Activated CD8-positive, alpha-beta memory T cell treated with anti-CD3 and anti-CD28 coated beads, Interleukin-2, amount 50 U/mL, for 1 hour (primary cell): Measurements from ENCODE around the gene ZNF467.

ENCODE experiments used
- DNase-seq: peaks from one replicate; pipeline ENCODE4 v3.0.0-alpha.2; 2020; ENCODE audit errors: extremely low read depth

ZNF467 gene, protein sequence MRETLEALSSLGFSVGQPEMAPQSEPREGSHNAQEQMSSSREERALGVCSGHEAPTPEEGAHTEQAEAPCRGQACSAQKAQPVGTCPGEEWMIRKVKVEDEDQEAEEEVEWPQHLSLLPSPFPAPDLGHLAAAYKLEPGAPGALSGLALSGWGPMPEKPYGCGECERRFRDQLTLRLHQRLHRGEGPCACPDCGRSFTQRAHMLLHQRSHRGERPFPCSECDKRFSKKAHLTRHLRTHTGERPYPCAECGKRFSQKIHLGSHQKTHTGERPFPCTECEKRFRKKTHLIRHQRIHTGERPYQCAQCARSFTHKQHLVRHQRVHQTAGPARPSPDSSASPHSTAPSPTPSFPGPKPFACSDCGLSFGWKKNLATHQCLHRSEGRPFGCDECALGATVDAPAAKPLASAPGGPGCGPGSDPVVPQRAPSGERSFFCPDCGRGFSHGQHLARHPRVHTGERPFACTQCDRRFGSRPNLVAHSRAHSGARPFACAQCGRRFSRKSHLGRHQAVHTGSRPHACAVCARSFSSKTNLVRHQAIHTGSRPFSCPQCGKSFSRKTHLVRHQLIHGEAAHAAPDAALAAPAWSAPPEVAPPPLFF

DNA sequence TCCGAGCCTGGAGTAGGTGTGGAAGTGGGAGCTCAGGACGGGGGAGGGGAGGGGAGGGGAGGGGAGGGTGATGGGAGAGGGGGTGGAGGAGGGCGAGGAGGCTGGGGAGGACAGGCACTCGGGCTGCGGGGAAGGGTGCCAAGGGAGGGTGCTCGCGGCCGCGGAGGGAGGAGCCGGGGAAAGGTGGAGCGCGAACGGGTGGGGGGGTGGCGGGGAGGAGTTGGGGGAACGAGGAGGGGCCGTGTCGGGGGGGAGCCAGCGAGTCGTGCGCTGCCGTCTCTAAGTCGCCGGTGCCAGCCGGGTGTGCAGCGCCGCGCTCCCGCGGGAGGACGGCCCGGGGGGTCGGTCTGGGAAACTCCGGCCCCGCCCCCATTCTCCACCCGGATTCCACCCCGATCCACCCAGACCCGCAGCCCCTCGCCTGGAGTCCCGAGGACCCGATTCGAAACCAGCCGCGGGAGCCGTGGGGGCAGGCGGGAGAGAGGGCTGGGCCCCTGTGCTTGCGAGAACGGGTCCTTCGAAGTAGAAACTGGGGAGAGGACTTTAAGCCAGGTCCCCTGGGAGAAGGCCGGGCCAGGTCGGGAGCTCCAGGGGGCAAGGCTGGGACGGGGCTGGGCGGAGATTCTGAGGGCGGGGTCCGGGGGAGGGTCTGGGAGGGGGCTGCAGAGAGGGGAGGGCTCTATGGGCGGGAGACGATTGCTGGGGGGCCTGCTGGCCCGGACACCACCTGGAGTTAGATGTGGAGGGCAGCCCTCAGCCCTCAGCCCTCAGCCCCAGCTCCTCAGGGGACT, at the start of gene ZNF467:
TSS of gene ZNF467 (minus strand) at position 143 of the 791 bp plus-strand sequence. CDS start 2,556 bp downstream, outside the sequence.
- peak; percentile 30 for DNase-seq

GRCh38 chr7:149822353-149822943, 49.1 kb upstream of the ZNF467 start:
- DNase-seq = no peak

DNA sequence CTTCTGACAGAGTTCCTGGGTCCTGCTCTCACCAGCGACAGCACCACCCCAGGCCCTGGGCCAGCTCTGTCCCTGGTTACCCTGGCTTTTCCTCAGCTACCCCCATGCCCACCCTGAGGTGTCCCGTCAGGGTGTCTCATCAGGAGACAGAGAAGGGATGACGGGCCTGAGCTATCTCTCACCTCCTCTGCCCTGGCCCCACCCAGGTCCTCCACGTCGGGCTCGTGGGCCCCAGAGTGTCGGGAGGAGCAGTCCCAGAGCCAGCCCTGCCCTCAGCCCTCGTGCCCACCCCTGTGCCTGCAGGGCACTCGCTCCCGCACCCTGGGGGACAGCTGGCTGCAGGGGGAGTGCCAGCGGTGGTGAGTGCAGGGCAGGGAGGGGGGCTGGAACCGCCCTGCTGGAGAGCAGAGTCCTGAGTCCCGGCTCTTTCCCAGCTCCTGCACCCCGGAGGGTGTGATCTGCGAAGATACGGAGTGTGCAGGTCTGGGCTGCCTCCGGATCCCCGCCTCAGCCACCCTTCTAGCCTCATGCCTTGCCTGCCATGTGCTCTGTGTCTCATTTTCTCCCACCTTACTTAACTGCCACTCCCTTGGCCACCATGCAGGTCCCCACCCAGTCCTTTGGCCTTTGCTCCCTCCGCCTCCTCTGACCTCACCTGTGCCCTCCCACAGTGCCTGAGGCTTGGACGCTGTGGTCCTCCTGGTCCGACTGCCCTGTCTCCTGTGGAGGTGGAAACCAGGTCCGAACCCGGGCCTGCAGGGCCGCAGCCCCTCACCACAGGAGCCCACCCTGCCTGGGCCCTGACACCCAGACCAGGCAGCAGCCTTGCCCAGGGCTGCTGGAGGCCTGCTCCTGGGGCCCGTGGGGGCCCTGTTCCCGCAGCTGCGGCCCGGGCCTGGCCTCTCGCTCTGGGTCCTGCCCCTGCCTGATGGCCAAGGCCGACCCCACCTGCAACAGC, 48.1 kb upstream of the ZNF467 start:
- no peak for DNase-seq

GRCh38 chr7:149820622-149821190, 47.3 kb upstream of the ZNF467 start:
- DNase-seq = no peak

- no peak for DNase-seq
Measured at GRCh38 chr7:149819961-149820340, 46.6 kb upstream of the ZNF467 start.

- no peak for DNase-seq
Measured at GRCh38 chr7:149819141-149819960, 46.0 kb upstream of the ZNF467 start.

DNA sequence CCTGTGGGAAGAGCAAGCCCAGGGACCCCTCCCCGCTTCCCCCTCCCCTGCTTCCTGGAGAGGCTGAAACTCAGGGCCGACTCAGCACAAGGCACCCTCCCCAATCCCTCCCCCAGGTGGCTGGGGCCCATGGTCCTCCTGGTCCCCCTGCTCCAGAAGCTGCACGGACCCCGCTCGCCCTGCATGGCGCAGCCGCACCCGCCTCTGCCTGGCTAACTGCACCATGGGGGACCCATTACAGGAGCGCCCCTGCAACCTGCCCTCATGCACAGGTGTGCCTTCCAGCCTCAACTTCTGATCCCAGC, 45.1 kb upstream of the ZNF467 start:
- DNase-seq = no peak

- DNase-seq = no peak
Measured at GRCh38 chr7:149817836-149818535, 44.6 kb upstream of the ZNF467 start.

GRCh38 chr7:149817301-149817771, 43.9 kb upstream of the ZNF467 start:
- no peak for DNase-seq

DNA sequence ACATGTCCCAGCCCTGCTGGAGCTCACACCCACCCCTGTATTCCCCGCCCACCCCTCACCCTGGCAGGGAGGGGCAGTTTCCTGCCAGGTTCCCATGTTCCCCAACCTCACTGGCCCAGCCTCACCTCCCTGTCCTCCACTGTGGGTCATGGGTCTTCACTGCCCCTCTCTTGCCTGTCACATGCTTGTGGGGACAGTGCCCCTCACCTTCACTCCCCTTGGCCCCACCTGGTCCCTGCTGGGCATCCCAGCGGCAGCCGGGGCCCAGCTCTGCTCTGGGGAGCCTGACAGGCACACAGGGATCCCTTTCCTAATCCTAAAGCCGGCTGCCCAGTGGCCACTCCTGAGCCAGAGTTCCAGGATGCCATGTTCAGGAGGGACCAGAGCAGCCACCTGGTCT, 43.4 kb upstream of the ZNF467 start:
- DNase-seq = no peak

GRCh38 chr7:149816267-149816751, 42.9 kb upstream of the ZNF467 start:
- no peak for DNase-seq

- DNase-seq = no peak
Measured at GRCh38 chr7:149815661-149816266, 42.4 kb upstream of the ZNF467 start.

DNA sequence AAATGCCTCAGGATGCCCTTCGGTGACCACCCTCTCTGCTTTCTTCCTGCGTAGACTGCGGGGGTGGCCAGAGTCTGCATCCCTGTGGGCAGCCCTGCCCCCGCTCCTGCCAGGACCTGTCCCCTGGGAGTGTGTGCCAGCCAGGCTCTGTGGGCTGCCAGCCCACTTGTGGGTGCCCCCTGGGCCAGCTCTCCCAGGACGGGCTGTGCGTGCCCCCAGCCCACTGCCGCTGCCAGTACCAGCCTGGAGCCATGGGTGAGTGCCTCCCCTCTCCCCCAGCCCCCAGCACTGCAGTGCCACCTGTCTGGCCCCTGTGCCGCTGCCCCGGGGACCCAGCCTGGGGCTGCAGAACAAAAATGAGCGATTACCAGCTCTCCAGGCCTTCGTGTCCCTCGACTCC, 41.7 kb upstream of the ZNF467 start:
- DNase-seq = no peak

DNA sequence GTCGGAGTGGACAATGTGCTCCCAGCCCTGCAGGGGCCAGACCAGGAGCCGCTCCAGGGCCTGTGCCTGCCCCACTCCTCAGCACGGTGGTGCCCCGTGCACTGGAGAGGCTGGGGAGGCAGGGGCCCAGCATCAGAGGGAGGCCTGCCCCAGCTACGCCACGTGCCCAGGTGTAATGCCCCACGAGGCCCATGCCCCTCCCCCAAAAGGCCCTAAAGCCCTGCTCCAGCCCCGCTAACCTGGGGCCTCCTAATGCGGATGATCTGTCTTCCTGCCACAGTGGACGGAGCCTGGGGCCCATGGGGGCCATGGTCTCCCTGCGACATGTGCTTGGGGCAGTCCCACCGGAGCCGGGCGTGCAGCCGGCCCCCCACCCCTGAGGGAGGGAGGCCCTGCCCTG, 41.1 kb upstream of the ZNF467 start:
- no peak for DNase-seq

GRCh38 chr7:149813254-149814035, 40.1 kb upstream of the ZNF467 start:
- DNase-seq = no peak

DNA sequence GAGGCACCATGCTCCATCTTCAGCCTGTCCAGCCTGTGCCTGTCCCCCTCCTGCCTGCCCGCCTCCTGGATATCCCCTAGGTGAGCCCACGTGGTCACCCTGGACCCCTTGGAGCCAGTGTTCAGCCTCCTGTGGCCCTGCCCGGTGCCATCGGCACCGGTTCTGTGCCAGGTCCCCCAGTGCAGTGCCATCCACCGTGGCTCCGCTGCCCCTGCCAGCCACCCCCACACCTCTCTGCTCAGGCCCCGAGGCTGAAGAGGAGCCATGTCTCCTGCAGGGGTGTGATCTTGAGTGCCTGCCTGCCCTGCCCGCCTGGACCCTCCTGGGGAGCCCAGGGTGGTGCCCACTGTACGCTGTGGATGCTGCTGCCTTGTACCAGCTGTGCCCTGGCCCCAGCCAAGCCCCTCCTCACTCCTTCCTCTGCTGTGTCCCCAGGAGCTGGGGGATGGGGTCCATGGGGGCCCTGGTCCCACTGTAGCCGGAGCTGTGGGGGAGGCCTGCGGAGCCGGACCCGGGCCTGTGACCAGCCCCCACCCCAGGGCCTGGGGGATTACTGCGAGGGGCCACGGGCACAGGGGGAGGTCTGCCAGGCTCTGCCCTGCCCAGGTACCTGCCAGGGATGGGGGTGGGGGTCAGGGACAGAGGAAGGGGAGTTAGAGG, 38.6 kb upstream of the ZNF467 start:
- no peak for DNase-seq

DNA sequence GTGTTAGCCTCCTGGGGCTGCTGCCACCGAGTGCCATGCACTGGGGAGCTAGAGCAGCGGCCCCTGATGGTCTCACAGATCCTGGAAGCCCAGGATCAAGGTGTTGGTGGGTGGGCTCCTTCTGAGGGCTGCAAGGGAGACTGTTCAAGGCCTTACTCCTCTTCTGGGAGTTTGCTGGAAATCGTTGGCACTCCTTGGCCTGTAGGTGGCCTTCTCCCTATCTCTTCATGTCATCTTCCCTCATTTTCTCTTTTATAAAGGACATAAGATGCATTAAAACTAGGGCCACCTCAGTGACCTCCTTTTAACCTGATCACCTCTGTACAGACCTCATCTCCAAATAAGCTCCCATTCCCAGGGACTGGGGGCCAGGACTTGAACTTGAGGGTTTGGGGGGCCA, 37.8 kb upstream of the ZNF467 start:
- no peak for DNase-seq
